Astrocyte (in vitro differentiated cells and primary cell): ENCODE measurements around the gene CD4. TPM values are rescaled to one million over a fixed set of nuclear protein-coding genes. Genes with fewer than 3 reads are reported as not detected.
"Not testable (repeated sequence)": the region's sequence is repeated elsewhere in the genome, so short reads cannot be mapped to it uniquely, and the experiment has no call there.

Experiments
- DNase-seq: peaks from one replicate; pipeline ENCODE4 v3.0.0-alpha.2; 2010; ENCODE audit warnings: low read depth
- FAIRE-seq: peaks from 2 replicates; lab custom pipeline; 2011; peaks lifted over from hg19 to GRCh38; lab: Jason Lieb, UNC
- H2AFZ ChIP-seq: 2 replicates; pipeline ENCODE4 v1.6.0; 2012; ENCODE audit warnings: low read depth, low read length, inconsistent platforms
- H3K27ac ChIP-seq: 2 replicates; pipeline ENCODE4 v1.5.1; 2011; ENCODE audit warnings: low read depth, low read length, inconsistent platforms
- H3K27me3 ChIP-seq: 2 replicates; pipeline ENCODE4 v1.6.0; 2011; ENCODE audit warnings: low read length, inconsistent platforms; ENCODE audit not compliant: insufficient read depth
- H3K36me3 ChIP-seq: 2 replicates; pipeline ENCODE4 v1.5.1; 2011; ENCODE audit warnings: low read length, inconsistent platforms; ENCODE audit not compliant: insufficient read depth
- H3K4me1 ChIP-seq: 2 replicates; pipeline ENCODE4 v1.5.1; 2011; ENCODE audit warnings: low read length, inconsistent platforms; ENCODE audit not compliant: insufficient read depth
- H3K4me2 ChIP-seq: 2 replicates; pipeline ENCODE4 v1.6.0; 2012; ENCODE audit warnings: low read length, inconsistent platforms
- H3K4me3 ChIP-seq: 2 replicates; pipeline ENCODE4 v1.5.1; 2011; ENCODE audit warnings: low read depth, mild to moderate bottlenecking, low read length, inconsistent platforms; ENCODE audit not compliant: insufficient read depth
- H3K79me2 ChIP-seq: 2 replicates; pipeline ENCODE4 v1.6.0; 2012; ENCODE audit warnings: mild to moderate bottlenecking, low read length, inconsistent platforms; ENCODE audit not compliant: insufficient read depth
- H3K9ac ChIP-seq: 2 replicates; pipeline ENCODE4 v1.6.0; 2012; ENCODE audit warnings: mild to moderate bottlenecking, low read length, inconsistent platforms
- H3K9me3 ChIP-seq: 2 replicates; pipeline ENCODE4 v1.5.1; 2012; ENCODE audit warnings: low read depth, mild to moderate bottlenecking, low read length, inconsistent platforms; ENCODE audit not compliant: insufficient read depth
- H4K20me1 ChIP-seq: 2 replicates; pipeline ENCODE4 v1.6.0; 2012; ENCODE audit warnings: low read length, inconsistent platforms; ENCODE audit not compliant: insufficient read depth
- H3K27ac Mint-ChIP-seq: one replicate; pipeline ENCODE4 v1.8.0; 2021; ENCODE audit warnings: mild to moderate bottlenecking, mixed read lengths; ENCODE audit not compliant: unreplicated experiment
- H3K27me3 Mint-ChIP-seq: one replicate; pipeline ENCODE4 v1.8.0; 2021; ENCODE audit warnings: low read depth, mixed read lengths; ENCODE audit not compliant: unreplicated experiment
- H3K36me3 Mint-ChIP-seq: one replicate; pipeline ENCODE4 v1.8.0; 2021; ENCODE audit warnings: low read depth, mixed read lengths; ENCODE audit not compliant: unreplicated experiment
- H3K4me1 Mint-ChIP-seq: one replicate; pipeline ENCODE4 v1.8.0; 2021; ENCODE audit warnings: low read depth, mixed read lengths; ENCODE audit not compliant: unreplicated experiment
- H3K4me3 Mint-ChIP-seq: one replicate; pipeline ENCODE4 v1.8.0; 2021; ENCODE audit warnings: mild to moderate bottlenecking, moderate library complexity, mixed read lengths; ENCODE audit not compliant: unreplicated experiment
- H3K9me3 Mint-ChIP-seq: one replicate; pipeline ENCODE4 v1.8.0; 2021; ENCODE audit warnings: mild to moderate bottlenecking, mixed read lengths; ENCODE audit not compliant: unreplicated experiment
- CTCF ChIP-seq: IDR thresholded peaks from 2 replicates; pipeline ENCODE4 v1.5.1; 2011; ENCODE audit warnings: low read depth, mild to moderate bottlenecking, inconsistent platforms, low read length, moderate library complexity; ENCODE audit not compliant: insufficient read depth
- EZH2 ChIP-seq: IDR thresholded peaks from 2 replicates; pipeline ENCODE4 v1.6.1; 2012; ENCODE audit warnings: mild to moderate bottlenecking, low read length, inconsistent platforms; ENCODE audit not compliant: insufficient read depth
- total RNA-seq: library from RNA; stranded (reverse); gene quantifications from 2 replicates; pipeline ENCODE4 v1.2.1, GENCODE V29; 2021

Gene CD4
- total RNA-seq, 1 donor from 2014 or later: 0.54 TPM

GRCh38 chr12:6868211-6869048 lies 79.1 kb downstream of the CD4 start:
- H3K4me2 ChIP-seq: peak overlapping the region; percentile 94
- peaks cover 49% of the 10 kb centered on the region for H4K20me1 ChIP-seq
- peaks cover 55% of the 10 kb centered on the region for H3K79me2 ChIP-seq
- Mint-ChIP-seq H3K27me3 (no peaks in the 10 kb centered on the region), H3K36me3 (peaks cover 37% of the 10 kb centered on the region), H3K4me1 (peaks cover 23% of the 10 kb centered on the region), H3K4me3 (peak overlapping the region; percentile 96), H3K27ac (peak overlapping the region; percentile 86), H3K9me3 (no peaks in the 10 kb centered on the region)
- H3K27me3 ChIP-seq: no peaks in the 10 kb centered on the region
- peaks cover 24% of the 10 kb centered on the region for H3K36me3 ChIP-seq
- DNase-seq: no peak
- peak overlapping the region; percentile 88 for H3K4me3 ChIP-seq
- H3K4me1 ChIP-seq: peaks cover 37% of the 10 kb centered on the region
- peak overlapping the region; percentile 92 for H3K9ac ChIP-seq
- H3K9me3 ChIP-seq: no peaks in the 10 kb centered on the region
- no peak for FAIRE-seq
- H2AFZ ChIP-seq: no peak overlapping the region
- peak; percentile 20 for TF ChIP-seq CTCF
- no peak for TF ChIP-seq EZH2
- peak overlapping the region; percentile 70 for H3K27ac ChIP-seq

GRCh38 chr12:6869049-6870021 lies 80.0 kb downstream of the CD4 start:
- Mint-ChIP-seq H3K27me3 (no peaks in the 10 kb centered on the region), H3K36me3 (peaks cover 34% of the 10 kb centered on the region), H3K4me1 (peaks cover 23% of the 10 kb centered on the region), H3K4me3 (peak overlapping the region; percentile 96), H3K27ac (peak overlapping the region; percentile 86), H3K9me3 (no peaks in the 10 kb centered on the region)
- H3K4me2 ChIP-seq: peak overlapping the region; percentile 94
- peaks cover 55% of the 10 kb centered on the region for H3K79me2 ChIP-seq
- H3K27ac ChIP-seq: no peak overlapping the region
- H3K4me1 ChIP-seq: peaks cover 37% of the 10 kb centered on the region
- no peaks in the 10 kb centered on the region for H3K9me3 ChIP-seq
- peak overlapping the region; percentile 88 for H3K4me3 ChIP-seq
- peak; percentile 17 for FAIRE-seq
- TF ChIP-seq CTCF (peak; percentile 84), EZH2 (no peak)
- H3K36me3 ChIP-seq: peaks cover 24% of the 10 kb centered on the region
- no peak overlapping the region for H2AFZ ChIP-seq
- H3K9ac ChIP-seq: peak overlapping the region; percentile 92
- DNase-seq: no peak
- peaks cover 49% of the 10 kb centered on the region for H4K20me1 ChIP-seq
- no peaks in the 10 kb centered on the region for H3K27me3 ChIP-seq

- H3K9me3 Mint-ChIP-seq, DNase-seq, H3K27me3 Mint-ChIP-seq, FAIRE-seq, H3K4me3 ChIP-seq, H3K27me3 ChIP-seq, H2AFZ ChIP-seq, H3K27ac ChIP-seq, H3K9me3 ChIP-seq, H3K4me2 ChIP-seq: not testable (repeated sequence)
- Mint-ChIP-seq H3K27ac (peak overlapping the region; percentile 41), H3K36me3 (peaks cover 24% of the 10 kb centered on the region), H3K4me3 (peak overlapping the region; percentile 78), H3K4me1 (peaks cover 23% of the 10 kb centered on the region)
- Histone ChIP-seq H3K36me3 (peaks cover 19% of the 10 kb centered on the region), H4K20me1 (peaks cover 49% of the 10 kb centered on the region), H3K9ac (peak overlapping the region; percentile 30), H3K79me2 (peaks cover 55% of the 10 kb centered on the region), H3K4me1 (peaks cover 37% of the 10 kb centered on the region)
Measured at GRCh38 chr12:6870304-6870703, 81.0 kb downstream of the CD4 start.
